Esophagus muscularis mucosa (tissue), 3 donors: ENCODE results near the gene PCF11.

Experiments used
- CTCF ChIP-seq, 3 experiments: fragments of 200-600 bp in 2 of 3; fragments of 450-650 bp in 1 of 3; sonication (generic) in 2 of 3; IDR thresholded peaks; one replicate each; pipeline ENCODE4 v1.5.1; 2017 to 2019; ENCODE audit warnings: antibody characterized with exemption in 3 of 3, mild to moderate bottlenecking in 2 of 3, moderate library complexity in 1 of 3
- POLR2A ChIP-seq: fragments of 450-650 bp; IDR thresholded peaks from one replicate; pipeline ENCODE4 v1.6.1; 2017; ENCODE audit warnings: antibody characterized with exemption, moderate library complexity, mild to moderate bottlenecking, low read depth

- TF ChIP-seq POLR2A: no peak
- no peak for TF ChIP-seq CTCF (IDR thresholded peaks at IDR 0.05)
Observed at GRCh38 chr11:83122050-83122449, 34.9 kb upstream of the PCF11 start.
